GM23338 (cell line): Measurements from ENCODE around the gene PTH2. TPM values are rescaled to one million over a fixed set of nuclear protein-coding genes. Genes with fewer than 3 reads are reported as not detected.

Experiments used
- ATAC-seq: fragments of 200-7000 bp; cut with Tn5 transposase; 3 replicates; pipeline ENCODE4 v1.9.1; 2020
- DNase-seq: peaks from one replicate; pipeline ENCODE4 v3.0.0-alpha.2; 2015; ENCODE audit warnings: low spot score
- H2AFZ ChIP-seq: fragments of 200-600 bp; sonication (generic); 2 replicates; pipeline ENCODE4 v1.8.0; 2016; ENCODE audit warnings: antibody characterized with exemption, mild to moderate bottlenecking, moderate library complexity
- H3F3A ChIP-seq: fragments of 200-600 bp; sonication (generic); replicated peaks from 2 replicates; pipeline ENCODE4 v1.8.0; 2017; ENCODE audit warnings: antibody characterized with exemption, mixed run types, low read depth
- H3K27ac ChIP-seq: fragments of 200-600 bp; sonication (generic); 2 replicates; pipeline ENCODE4 v1.6.1; 2016; ENCODE audit warnings: low read depth
- H3K27me3 ChIP-seq: fragments of 200-600 bp; sonication (generic); 2 replicates; pipeline ENCODE4 v1.8.0; 2016; ENCODE audit warnings: mild to moderate bottlenecking, mixed run types, moderate library complexity; ENCODE audit not compliant: insufficient read depth
- H3K36me3 ChIP-seq: fragments of 200-600 bp; sonication (generic); 2 replicates; pipeline ENCODE4 v1.8.0; 2016; ENCODE audit warnings: mild to moderate bottlenecking; ENCODE audit not compliant: insufficient read depth
- H3K4me1 ChIP-seq: fragments of 200-600 bp; sonication (generic); 2 replicates; pipeline ENCODE4 v1.8.0; 2016; ENCODE audit warnings: mild to moderate bottlenecking, moderate library complexity; ENCODE audit not compliant: insufficient read depth
- H3K4me2 ChIP-seq: fragments of 200-600 bp; sonication (generic); 2 replicates; pipeline ENCODE4 v1.7.1; 2017; ENCODE audit warnings: mixed run types
- H3K4me3 ChIP-seq: fragments of 200-600 bp; sonication (generic); 2 replicates; pipeline ENCODE4 v1.6.1; 2016; ENCODE audit warnings: mixed run types
- H3K79me2 ChIP-seq: fragments of 200-600 bp; sonication (generic); replicated peaks from 2 replicates; pipeline ENCODE4 v1.8.0; 2017; ENCODE audit warnings: mild to moderate bottlenecking; ENCODE audit not compliant: insufficient read depth
- H3K9me2 ChIP-seq: fragments of 200-600 bp; sonication (generic); 2 replicates; pipeline ENCODE4 v1.8.0; 2017; ENCODE audit not compliant: insufficient read depth
- H4K20me1 ChIP-seq: fragments of 200-600 bp; sonication (generic); replicated peaks from 2 replicates; pipeline ENCODE4 v1.8.0; 2017; ENCODE audit warnings: mild to moderate bottlenecking; ENCODE audit not compliant: insufficient read depth
- H3K27ac Mint-ChIP-seq: 2 replicates; pipeline ENCODE4 v1.8.0; 2020; ENCODE audit warnings: inconsistent platforms, mild to moderate bottlenecking, moderate library complexity, mixed read lengths
- H3K27me3 Mint-ChIP-seq: 3 replicates; pipeline ENCODE4 v1.8.0; 2022; ENCODE audit warnings: low read depth, mild to moderate bottlenecking, moderate library complexity, mixed read lengths, inconsistent platforms; ENCODE audit not compliant: insufficient read depth, poor library complexity
- H3K36me3 Mint-ChIP-seq: 3 replicates; pipeline ENCODE4 v1.8.0; 2021; ENCODE audit warnings: low read depth, mild to moderate bottlenecking, inconsistent platforms, moderate library complexity, mixed read lengths
- H3K4me1 Mint-ChIP-seq: 3 replicates; pipeline ENCODE4 v1.8.0; 2020; ENCODE audit warnings: mild to moderate bottlenecking, inconsistent platforms, mixed read lengths
- H3K4me3 Mint-ChIP-seq: 3 replicates; pipeline ENCODE4 v1.8.0; 2021; ENCODE audit warnings: moderate library complexity, mild to moderate bottlenecking, inconsistent platforms, mixed read lengths
- H3K9me3 Mint-ChIP-seq: 3 replicates; pipeline ENCODE4 v1.8.0; 2020; ENCODE audit warnings: moderate library complexity, mild to moderate bottlenecking, inconsistent platforms, mixed read lengths
- CREB1 ChIP-seq: fragments of 250-450 bp; sonication (Bioruptor Pico); IDR thresholded peaks from 2 replicates; pipeline ENCODE4 v1.5.0; 2020; ENCODE audit warnings: low read depth, mild to moderate bottlenecking, moderate library complexity
- ETS1 ChIP-seq: IDR thresholded peaks from 2 replicates; pipeline ENCODE4 v1.6.1; 2016; ENCODE audit warnings: antibody characterized with exemption
- NANOG ChIP-seq: IDR thresholded peaks from 2 replicates; pipeline ENCODE4 v1.6.1; 2016; ENCODE audit warnings: antibody characterized with exemption, borderline replicate concordance
- REST ChIP-seq: IDR thresholded peaks from one replicate; pipeline ENCODE4 v1.6.1; 2018; ENCODE audit warnings: antibody characterized with exemption; ENCODE audit not compliant: unreplicated experiment
- ZNF114 ChIP-seq: fragments of 250-450 bp; sonication (Bioruptor Pico); IDR thresholded peaks from 2 replicates; pipeline ENCODE4 v1.5.0; 2020; ENCODE audit warnings: mild to moderate bottlenecking, moderate library complexity
- ZNF331 ChIP-seq: fragments of 250-450 bp; sonication (Bioruptor Pico); IDR thresholded peaks from 2 replicates; pipeline ENCODE4 v1.5.0; 2020; ENCODE audit warnings: low read depth, mild to moderate bottlenecking, moderate library complexity
- polyA plus RNA-seq: library from polyadenylated mRNA; unstranded; fragments of >200 nt; fragmentation: Nextera tagmentation; extraction: Ambion mirVana; gene quantifications from 2 replicates; pipeline ENCODE4 v1.2.1, GENCODE V29; 2016
- total RNA-seq: library from RNA; depleted of rRNA; stranded (reverse); fragments of >200 nt; shearing (Covaris generic); gene quantifications from 2 replicates; pipeline ENCODE4 v1.2.3, GENCODE V29; 2014
- TF ChIP-seq, protein P1 (sequence below): fragments of 250-450 bp; sonication (Bioruptor Pico); IDR thresholded peaks from 2 replicates; pipeline ENCODE4 v1.5.0; 2020; ENCODE audit warnings: mild to moderate bottlenecking, moderate library complexity
- TF ChIP-seq, protein P2 (sequence below), 2 experiments: fragments of 200-600 bp in 1 of 2; sonication (generic) in 1 of 2; conservative IDR thresholded peaks; 2 replicates each; pipeline versions ENCODE4 v1.5.1 to v1.6.1; 2016 to 2017; ENCODE audit warnings: antibody characterized with exemption in 2 of 2, low read depth in 2 of 2, mild to moderate bottlenecking in 2 of 2, moderate library complexity in 1 of 2

The PTH2 gene
- total and polyA plus RNA-seq, 2 experiments from 2014 or later, result 1.6 TPM; not detected in 1

DNA sequence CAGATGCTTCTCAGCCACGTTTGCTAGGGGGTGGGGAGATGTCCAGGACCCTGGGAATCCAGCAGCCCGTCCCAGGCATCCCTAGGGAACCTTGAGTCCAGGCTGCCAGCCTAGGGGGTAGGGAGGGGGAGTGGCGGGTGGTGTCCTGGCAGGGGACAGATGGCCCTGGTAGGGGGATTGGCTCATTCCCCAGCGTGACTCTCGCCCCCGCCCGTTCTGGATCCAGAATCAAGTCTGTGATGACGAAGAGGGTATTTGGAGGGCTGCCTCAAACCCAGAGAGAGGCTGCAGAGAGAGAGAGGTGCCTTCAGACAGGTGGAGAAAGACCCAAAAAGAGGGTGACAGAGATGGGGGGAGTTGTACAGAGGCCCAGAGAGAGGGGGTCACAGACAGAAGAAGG, 14.0 kb upstream of the PTH2 start (continued):
- TF ChIP-seq, protein P1, sequence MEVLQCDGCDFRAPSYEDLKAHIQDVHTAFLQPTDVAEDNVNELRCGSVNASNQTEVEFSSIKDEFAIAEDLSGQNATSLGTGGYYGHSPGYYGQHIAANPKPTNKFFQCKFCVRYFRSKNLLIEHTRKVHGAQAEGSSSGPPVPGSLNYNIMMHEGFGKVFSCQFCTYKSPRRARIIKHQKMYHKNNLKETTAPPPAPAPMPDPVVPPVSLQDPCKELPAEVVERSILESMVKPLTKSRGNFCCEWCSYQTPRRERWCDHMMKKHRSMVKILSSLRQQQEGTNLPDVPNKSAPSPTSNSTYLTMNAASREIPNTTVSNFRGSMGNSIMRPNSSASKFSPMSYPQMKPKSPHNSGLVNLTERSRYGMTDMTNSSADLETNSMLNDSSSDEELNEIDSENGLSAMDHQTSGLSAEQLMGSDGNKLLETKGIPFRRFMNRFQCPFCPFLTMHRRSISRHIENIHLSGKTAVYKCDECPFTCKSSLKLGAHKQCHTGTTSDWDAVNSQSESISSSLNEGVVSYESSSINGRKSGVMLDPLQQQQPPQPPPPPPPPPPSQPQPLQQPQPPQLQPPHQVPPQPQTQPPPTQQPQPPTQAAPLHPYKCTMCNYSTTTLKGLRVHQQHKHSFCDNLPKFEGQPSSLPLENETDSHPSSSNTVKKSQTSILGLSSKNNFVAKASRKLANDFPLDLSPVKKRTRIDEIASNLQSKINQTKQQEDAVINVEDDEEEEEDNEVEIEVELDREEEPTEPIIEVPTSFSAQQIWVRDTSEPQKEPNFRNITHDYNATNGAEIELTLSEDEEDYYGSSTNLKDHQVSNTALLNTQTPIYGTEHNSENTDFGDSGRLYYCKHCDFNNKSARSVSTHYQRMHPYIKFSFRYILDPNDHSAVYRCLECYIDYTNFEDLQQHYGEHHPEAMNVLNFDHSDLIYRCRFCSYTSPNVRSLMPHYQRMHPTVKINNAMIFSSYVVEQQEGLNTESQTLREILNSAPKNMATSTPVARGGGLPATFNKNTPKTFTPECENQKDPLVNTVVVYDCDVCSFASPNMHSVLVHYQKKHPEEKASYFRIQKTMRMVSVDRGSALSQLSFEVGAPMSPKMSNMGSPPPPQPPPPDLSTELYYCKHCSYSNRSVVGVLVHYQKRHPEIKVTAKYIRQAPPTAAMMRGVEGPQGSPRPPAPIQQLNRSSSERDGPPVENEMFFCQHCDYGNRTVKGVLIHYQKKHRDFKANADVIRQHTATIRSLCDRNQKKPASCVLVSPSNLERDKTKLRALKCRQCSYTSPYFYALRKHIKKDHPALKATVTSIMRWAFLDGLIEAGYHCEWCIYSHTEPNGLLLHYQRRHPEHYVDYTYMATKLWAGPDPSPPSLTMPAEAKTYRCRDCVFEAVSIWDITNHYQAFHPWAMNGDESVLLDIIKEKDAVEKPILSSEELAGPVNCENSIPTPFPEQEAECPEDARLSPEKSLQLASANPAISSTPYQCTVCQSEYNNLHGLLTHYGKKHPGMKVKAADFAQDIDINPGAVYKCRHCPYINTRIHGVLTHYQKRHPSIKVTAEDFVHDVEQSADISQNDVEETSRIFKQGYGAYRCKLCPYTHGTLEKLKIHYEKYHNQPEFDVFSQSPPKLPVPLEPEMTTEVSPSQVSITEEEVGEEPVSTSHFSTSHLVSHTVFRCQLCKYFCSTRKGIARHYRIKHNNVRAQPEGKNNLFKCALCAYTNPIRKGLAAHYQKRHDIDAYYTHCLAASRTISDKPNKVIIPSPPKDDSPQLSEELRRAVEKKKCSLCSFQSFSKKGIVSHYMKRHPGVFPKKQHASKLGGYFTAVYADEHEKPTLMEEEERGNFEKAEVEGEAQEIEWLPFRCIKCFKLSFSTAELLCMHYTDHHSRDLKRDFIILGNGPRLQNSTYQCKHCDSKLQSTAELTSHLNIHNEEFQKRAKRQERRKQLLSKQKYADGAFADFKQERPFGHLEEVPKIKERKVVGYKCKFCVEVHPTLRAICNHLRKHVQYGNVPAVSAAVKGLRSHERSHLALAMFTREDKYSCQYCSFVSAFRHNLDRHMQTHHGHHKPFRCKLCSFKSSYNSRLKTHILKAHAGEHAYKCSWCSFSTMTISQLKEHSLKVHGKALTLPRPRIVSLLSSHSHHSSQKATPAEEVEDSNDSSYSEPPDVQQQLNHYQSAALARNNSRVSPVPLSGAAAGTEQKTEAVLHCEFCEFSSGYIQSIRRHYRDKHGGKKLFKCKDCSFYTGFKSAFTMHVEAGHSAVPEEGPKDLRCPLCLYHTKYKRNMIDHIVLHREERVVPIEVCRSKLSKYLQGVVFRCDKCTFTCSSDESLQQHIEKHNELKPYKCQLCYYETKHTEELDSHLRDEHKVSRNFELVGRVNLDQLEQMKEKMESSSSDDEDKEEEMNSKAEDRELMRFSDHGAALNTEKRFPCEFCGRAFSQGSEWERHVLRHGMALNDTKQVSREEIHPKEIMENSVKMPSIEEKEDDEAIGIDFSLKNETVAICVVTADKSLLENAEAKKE (CRISPR knock-in tag), result no peak
- TF ChIP-seq ETS1 (no peak), ZNF114 (no peak)

DNA sequence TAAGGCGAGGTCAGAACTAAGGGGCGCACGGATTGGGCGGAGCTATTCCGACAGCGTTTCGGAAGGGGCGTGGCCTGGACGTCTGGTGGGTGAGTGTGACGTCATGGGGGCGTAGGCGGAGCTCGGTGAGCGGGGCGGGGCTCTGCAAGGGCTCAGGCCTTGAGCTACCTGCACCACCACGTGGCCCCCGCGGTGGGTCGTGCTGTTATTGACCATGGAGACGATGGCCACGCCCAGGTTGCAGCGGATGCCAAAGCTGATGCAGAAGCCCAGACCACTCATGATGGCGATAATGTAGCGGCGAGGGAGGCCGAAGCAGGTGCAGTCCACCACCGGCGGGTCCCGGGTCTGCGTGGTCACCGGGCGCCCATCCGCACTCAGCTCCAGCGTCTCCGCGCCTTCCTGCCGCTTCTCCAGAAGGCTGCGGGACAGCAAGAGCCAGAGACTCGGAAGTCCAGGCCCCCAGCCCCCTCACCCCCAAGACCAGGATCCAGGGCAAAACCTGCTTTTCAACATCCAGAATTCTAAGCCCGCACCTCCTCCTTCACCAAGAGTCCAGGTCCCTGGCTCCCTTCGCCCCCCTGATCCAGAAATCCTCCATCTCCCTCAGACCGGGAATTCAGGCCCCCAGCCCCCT, 13.3 kb upstream of the PTH2 start:
- Histone ChIP-seq H3K4me1 (peaks cover 28% of the 10 kb centered on the region), H3K9me2 (no peaks in the 10 kb centered on the region), H3K27me3 (peaks cover 81% of the 10 kb centered on the region), H3K27ac (no peak overlapping the region), H3F3A (peaks cover 26% of the 10 kb centered on the region), H3K79me2 (no peaks in the 10 kb centered on the region), H3K4me2 (peak overlapping the region; percentile 80), H4K20me1 (no peaks in the 10 kb centered on the region), H3K36me3 (no peaks in the 10 kb centered on the region), H2AFZ (peak overlapping the region; percentile 83), H3K4me3 (peak overlapping the region; percentile 58)
- H3K9me3 Mint-ChIP-seq, result peaks cover 10% of the 10 kb centered on the region
- peak; percentile 99 for DNase-seq
- H3K27me3 Mint-ChIP-seq, result peaks cover 80% of the 10 kb centered on the region
- H3K36me3 Mint-ChIP-seq, result peaks cover 5% of the 10 kb centered on the region
- H3K27ac Mint-ChIP-seq, result no peak overlapping the region
- peaks cover 37% of the 10 kb centered on the region for H3K4me1 Mint-ChIP-seq
- H3K4me3 Mint-ChIP-seq, result peak overlapping the region; percentile 65
- peak; percentile 49 for ATAC-seq
- TF ChIP-seq ZNF114, result no peak
- no peak for TF ChIP-seq REST
- TF ChIP-seq CREB1, result peak; percentile 97
- no peak for TF ChIP-seq NANOG
- TF ChIP-seq, protein P2, sequence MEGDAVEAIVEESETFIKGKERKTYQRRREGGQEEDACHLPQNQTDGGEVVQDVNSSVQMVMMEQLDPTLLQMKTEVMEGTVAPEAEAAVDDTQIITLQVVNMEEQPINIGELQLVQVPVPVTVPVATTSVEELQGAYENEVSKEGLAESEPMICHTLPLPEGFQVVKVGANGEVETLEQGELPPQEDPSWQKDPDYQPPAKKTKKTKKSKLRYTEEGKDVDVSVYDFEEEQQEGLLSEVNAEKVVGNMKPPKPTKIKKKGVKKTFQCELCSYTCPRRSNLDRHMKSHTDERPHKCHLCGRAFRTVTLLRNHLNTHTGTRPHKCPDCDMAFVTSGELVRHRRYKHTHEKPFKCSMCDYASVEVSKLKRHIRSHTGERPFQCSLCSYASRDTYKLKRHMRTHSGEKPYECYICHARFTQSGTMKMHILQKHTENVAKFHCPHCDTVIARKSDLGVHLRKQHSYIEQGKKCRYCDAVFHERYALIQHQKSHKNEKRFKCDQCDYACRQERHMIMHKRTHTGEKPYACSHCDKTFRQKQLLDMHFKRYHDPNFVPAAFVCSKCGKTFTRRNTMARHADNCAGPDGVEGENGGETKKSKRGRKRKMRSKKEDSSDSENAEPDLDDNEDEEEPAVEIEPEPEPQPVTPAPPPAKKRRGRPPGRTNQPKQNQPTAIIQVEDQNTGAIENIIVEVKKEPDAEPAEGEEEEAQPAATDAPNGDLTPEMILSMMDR (conservative IDR thresholded peaks at IDR 0.05; ENCODE audit: low read depth in 2 of 2), result peak in 1 of 2 experiments; percentile 24; a peak in 2 of 4 replicates
- TF ChIP-seq ZNF331 (CRISPR knock-in tag), result no peak
